ENCODE measurements around the gene EEFSEC. TPM values are rescaled to one million over a fixed set of nuclear protein-coding genes. Genes with fewer than 3 reads are reported as not detected.

Gene EEFSEC
- total and polyA plus RNA-seq, 4 donors, result 9.8 to 20.1 (median 11.6) TPM

GRCh38 chr3:128275316-128276145 is 122.2 kb downstream of the EEFSEC start:
- no peak overlapping the region for H3K4me3 ChIP-seq
- H3K9me3 ChIP-seq (ENCODE audit: control insufficient read depth in 4 of 4, insufficient read depth in 3 of 4, low read length in 3 of 4), result no peaks in the 10 kb centered on the region
- H3K9ac ChIP-seq (ENCODE audit: insufficient read depth in 1 of 2, low read length in 2 of 2), result no peak overlapping the region
- no peak overlapping the region for H3K27ac ChIP-seq (ENCODE audit: low read depth in 1 of 2, low read length in 1 of 2)
- peak in 1 of 3 donors; percentile 22 for DNase-seq
- no peak for ATAC-seq (ENCODE audit: insufficient read depth, low FRiP score)
- H3K27me3 ChIP-seq (ENCODE audit: control insufficient read depth in 3 of 3, insufficient read depth in 3 of 3, low read length in 2 of 3), result no peaks in the 10 kb centered on the region
- no peak for TF ChIP-seq CTCF (IDR thresholded peaks at IDR 0.05; ENCODE audit: control extremely low read depth, extremely low read depth)
- 89 to 95% methylated on average over 11 of the region's 11 CpGs for WGBS, 2 donors
- H3K4me1 ChIP-seq (ENCODE audit: control insufficient read depth in 5 of 5, insufficient read depth in 5 of 5, low read length in 5 of 5), result peaks cover 0 to 55% (median 38%) of the 10 kb centered on the region in 5 donors
- H3K36me3 ChIP-seq (ENCODE audit: control insufficient read depth in 4 of 4, insufficient read depth in 4 of 4, low read length in 4 of 4), result peaks cover 0 to 3% (median 1%) of the 10 kb centered on the region in 4 donors

- DNase-seq, result no peak
- peaks cover 0 to 3% (median 1%) of the 10 kb centered on the region in 4 donors for H3K36me3 ChIP-seq (ENCODE audit: control insufficient read depth in 4 of 4, insufficient read depth in 4 of 4, low read length in 4 of 4)
- H3K27me3 ChIP-seq (ENCODE audit: control insufficient read depth in 3 of 3, insufficient read depth in 3 of 3, low read length in 2 of 3), result no peaks in the 10 kb centered on the region
- no peak for ATAC-seq (ENCODE audit: insufficient read depth, low FRiP score)
- 83 to 88% methylated on average over 3 of the region's 3 CpGs for WGBS, 2 donors
- H3K9ac ChIP-seq (ENCODE audit: insufficient read depth in 1 of 2, low read length in 2 of 2), result no peak overlapping the region
- peaks cover 0 to 60% (median 43%) of the 10 kb centered on the region in 5 donors for H3K4me1 ChIP-seq (ENCODE audit: control insufficient read depth in 5 of 5, insufficient read depth in 5 of 5, low read length in 5 of 5)
- H3K27ac ChIP-seq (ENCODE audit: low read depth in 1 of 2, low read length in 1 of 2), result no peak overlapping the region
- H3K4me3 ChIP-seq, result no peak overlapping the region
- no peaks in the 10 kb centered on the region for H3K9me3 ChIP-seq (ENCODE audit: control insufficient read depth in 4 of 4, insufficient read depth in 3 of 4, low read length in 3 of 4)
- TF ChIP-seq CTCF (IDR thresholded peaks at IDR 0.05; ENCODE audit: control extremely low read depth, extremely low read depth), result no peak
Observed at GRCh38 chr3:128276146-128276435, 122.8 kb downstream of the EEFSEC start.

GRCh38 chr3:128276577-128277183 is 123.4 kb downstream of the EEFSEC start:
- Histone ChIP-seq H3K9me3 (ENCODE audit: control insufficient read depth in 4 of 4, insufficient read depth in 3 of 4, low read length in 3 of 4) (no peaks in the 10 kb centered on the region), H3K36me3 (ENCODE audit: control insufficient read depth in 4 of 4, insufficient read depth in 4 of 4, low read length in 4 of 4) (peaks cover 0 to 3% (median 0%) of the 10 kb centered on the region in 4 donors), H3K9ac (ENCODE audit: insufficient read depth in 1 of 2, low read length in 2 of 2) (no peak overlapping the region), H3K4me1 (ENCODE audit: control insufficient read depth in 5 of 5, insufficient read depth in 5 of 5, low read length in 5 of 5) (peaks cover 0 to 66% (median 43%) of the 10 kb centered on the region in 5 donors), H3K27ac (ENCODE audit: low read depth in 1 of 2, low read length in 1 of 2) (peak overlapping the region in 1 of 2 donors; percentile 32), H3K4me3 (no peak overlapping the region), H3K27me3 (ENCODE audit: control insufficient read depth in 3 of 3, insufficient read depth in 3 of 3, low read length in 2 of 3) (no peaks in the 10 kb centered on the region)
- 70 to 87% methylated on average over 5 of the region's 5 CpGs for WGBS, 2 donors
- no peak for TF ChIP-seq CTCF (IDR thresholded peaks at IDR 0.05; ENCODE audit: control extremely low read depth, extremely low read depth)
- DNase-seq (no peak), ATAC-seq (ENCODE audit: insufficient read depth, low FRiP score) (no peak)

Data from lung (tissue), 12 donors.